OCI-M2 (cell line): ENCODE data around the gene IFI27L2.

ENCODE experiments used
- DNase-seq: peaks from one replicate; lab custom pipeline; 2025; ENCODE audit not compliant: unreplicated experiment; lab: John Stamatoyannopoulos, UW

The IFI27L2 gene

GRCh38 chr14:94124582-94125377 lies 4.6 kb downstream of the IFI27L2 start:
- no peak for DNase-seq

- no peak for DNase-seq
Measured at GRCh38 chr14:94123868-94124267, 5.5 kb downstream of the IFI27L2 start.

GRCh38 chr14:94123296-94123695 lies 6.1 kb downstream of the IFI27L2 start:
- DNase-seq, result no peak

DNA sequence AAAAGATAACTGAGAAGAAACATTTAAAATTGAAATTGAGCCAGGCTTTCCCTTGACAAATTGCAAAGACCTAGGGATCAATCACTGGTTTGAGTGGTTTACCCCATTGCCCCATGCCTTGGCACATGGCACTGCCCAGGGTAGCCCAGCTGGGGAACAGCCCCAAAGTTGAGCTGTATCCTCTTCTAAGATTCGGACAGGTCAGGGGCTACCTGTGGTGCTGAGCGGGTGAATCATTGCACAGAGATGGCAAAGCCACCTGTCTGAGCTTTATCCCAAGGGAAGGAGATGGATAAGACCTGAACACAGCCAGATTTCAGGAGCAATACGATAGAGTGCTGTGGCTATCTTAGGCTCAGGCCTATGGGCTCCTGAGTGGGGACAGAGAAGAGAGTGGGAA lies 7.0 kb downstream of the IFI27L2 start:
- DNase-seq, result no peak

- no peak for DNase-seq
Measured at GRCh38 chr14:94121485-94121884, 7.9 kb downstream of the IFI27L2 start.

GRCh38 chr14:94120667-94121340 lies 8.6 kb downstream of the IFI27L2 start:
- no peak for DNase-seq

GRCh38 chr14:94119071-94119470 lies 10.3 kb downstream of the IFI27L2 start:
- DNase-seq, result no peak

- no peak for DNase-seq
Measured at GRCh38 chr14:94117856-94118255, 11.5 kb downstream of the IFI27L2 start.

DNA sequence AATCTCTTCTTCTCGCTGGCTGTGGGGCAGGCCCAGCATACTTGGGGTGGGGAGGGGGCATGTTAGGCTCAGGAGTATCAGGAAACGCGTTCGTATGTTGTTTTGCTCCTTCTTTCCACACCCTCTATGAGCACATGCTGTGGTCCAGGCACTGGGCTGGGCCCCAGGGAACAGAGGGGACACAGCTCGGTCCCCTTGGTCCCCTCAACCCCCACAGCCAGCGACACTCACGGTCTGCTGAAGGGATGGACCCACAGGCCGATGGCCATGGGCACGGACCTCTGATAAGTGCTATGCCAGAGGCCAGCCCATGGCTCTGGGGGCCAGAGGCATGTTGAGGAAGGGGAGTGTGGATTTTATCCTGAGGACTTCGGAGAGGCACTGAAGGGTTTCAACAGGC lies 12.7 kb downstream of the IFI27L2 start:
- no peak for DNase-seq

DNA sequence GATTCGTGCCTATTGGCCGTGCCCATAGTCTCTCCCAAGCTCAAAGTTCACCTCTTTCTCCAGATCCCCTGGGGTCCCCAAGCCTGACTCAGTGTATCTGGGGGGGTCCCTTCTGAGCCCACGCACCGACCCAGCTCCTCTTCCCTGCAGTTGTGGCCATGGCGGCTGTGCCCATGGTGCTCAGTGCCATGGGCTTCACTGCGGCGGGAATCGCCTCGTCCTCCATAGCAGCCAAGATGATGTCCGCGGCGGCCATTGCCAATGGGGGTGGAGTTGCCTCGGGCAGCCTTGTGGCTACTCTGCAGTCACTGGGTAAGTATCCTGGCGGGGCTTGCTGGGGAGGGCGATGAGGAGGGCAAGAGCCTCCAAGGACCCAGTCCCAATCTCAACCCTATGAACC lies 13.8 kb downstream of the IFI27L2 start:
- no peak for DNase-seq

- DNase-seq, result no peak
Measured at GRCh38 chr14:94115058-94115591, 14.3 kb downstream of the IFI27L2 start.

DNA sequence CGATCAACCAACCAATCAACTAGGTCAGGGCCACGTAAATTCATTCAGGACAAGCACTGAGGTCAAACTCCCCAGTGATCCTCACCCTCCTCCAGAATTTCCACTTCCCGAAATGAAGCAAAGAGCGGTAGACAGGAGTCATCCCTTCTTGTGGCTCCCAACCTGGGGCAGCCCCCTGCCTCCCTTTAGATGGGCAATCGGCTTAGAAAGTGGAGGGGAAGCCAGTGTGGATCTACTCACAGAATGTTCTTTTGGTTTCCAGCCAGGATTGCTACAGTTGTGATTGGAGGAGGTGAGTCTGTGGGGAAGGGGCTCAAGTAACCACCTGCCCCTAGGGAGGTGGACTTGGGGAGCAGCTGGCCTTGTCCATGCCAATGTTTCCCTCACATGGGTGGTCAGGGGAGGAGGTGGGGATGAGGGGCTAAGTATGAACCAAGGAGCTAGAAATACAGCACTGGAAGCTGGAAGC lies 14.8 kb downstream of the IFI27L2 start:
- no peak for DNase-seq

DNA sequence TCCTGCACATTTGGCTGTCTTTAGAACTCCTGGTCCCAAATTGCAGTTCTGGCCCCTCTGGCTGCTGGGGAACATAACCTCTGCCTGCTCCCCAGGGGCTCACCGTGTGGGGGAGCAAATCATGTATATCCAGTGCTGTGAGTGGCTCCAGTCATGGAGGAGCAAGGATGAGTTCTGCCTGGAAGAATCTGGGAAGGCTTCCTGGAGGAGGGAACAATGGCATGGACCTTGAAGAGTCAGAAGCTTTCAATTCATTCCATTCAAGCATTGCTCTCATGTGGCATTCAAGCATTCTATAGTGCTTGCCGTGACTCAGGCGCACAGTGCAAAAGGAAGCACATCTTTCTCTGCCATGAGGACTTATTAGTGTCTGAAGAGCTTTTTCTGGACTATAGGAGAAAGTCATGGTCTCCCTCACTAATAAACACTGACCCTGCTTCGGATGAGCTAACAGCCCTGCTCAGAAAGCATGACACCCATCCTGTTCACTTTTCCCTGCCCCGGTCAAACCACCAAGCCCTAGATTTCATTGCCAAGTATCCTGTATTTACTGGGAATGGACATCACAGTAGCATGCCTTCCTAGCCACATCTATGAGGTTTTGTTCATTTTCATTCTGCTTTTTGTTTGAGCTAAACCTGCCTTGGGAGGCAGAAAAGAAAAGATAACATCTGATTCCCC lies 15.4 kb downstream of the IFI27L2 start:
- DNase-seq, result no peak

DNA sequence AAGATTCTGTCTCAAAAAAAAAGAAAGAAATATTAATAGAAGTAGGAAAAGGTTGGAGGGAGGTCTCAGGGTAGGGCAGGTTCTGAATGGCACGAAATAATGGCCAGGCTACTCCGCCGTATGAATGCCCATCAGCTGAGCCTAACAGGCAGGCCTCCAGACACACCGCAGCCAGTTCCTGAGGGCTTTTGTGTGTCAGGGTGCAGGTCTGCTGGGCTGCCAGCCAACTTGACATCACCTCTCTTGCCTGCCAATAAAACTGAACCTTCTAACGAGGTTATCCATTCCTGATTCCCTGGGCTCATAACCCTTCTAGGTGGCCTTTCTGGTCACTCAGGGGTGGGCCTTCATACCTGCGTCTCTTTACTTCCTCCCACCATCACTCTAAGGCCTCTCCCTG lies 15.9 kb downstream of the IFI27L2 start:
- DNase-seq, result no peak

DNA sequence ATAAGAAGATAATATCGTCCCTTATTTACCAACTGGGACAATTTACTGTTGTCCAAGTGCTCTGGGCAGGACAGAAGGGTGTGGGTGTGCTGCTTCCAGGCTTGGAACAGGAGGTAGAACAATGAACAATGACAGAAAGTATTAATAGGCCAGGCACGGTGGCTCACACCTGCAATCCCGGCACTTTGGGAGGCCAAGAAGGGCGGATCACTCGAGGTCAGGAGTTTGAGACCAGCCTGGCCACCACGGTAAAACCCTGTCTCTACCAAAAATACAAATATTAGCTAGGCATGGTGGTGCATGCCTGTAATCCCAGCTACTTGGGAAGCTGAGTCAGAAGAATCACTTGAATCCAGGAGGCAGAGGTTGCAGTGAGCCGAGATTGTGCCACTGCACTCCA lies 16.3 kb downstream of the IFI27L2 start:
- DNase-seq, result no peak

GRCh38 chr14:94112513-94113063 lies 16.8 kb downstream of the IFI27L2 start:
- DNase-seq, result no peak

GRCh38 chr14:94111276-94112095 lies 17.9 kb downstream of the IFI27L2 start:
- no peak for DNase-seq

GRCh38 chr14:94110552-94111181 lies 18.7 kb downstream of the IFI27L2 start, which contains the start of gene IFI27:
Gene IFI27 (plus strand): TSS chr14:94110736.
- DNase-seq, result no peak

GRCh38 chr14:94109915-94110250 lies 19.5 kb downstream of the IFI27L2 start:
- DNase-seq, result no peak

- no peak for DNase-seq
Measured at GRCh38 chr14:94104731-94105130, 24.7 kb downstream of the IFI27L2 start.
